D721Med (cell line): ENCODE data around the gene FOXD4L6.
"Not testable (repeated sequence)": the region's sequence is repeated elsewhere in the genome, so short reads cannot be mapped to it uniquely, and the experiment has no call there.

ENCODE experiments used
- DNase-seq: peaks from one replicate; pipeline ENCODE4 v3.0.0; 2011; ENCODE audit warnings: low spot score; ENCODE audit not compliant: insufficient read length
- FAIRE-seq: peaks from 2 replicates; lab custom pipeline; 2011; peaks lifted over from hg19 to GRCh38; lab: Jason Lieb, UNC

The FOXD4L6 gene

GRCh38 chr9:41128581-41128980 lies at the start of gene FOXD4L6:
FOXD4L6 (minus strand) TSS chr9:41128681; CDS start chr9:41128383, 298 bp downstream.
- DNase-seq, FAIRE-seq: not testable (repeated sequence)

GRCh38 chr9:41174994-41175393 lies 46.5 kb upstream of the FOXD4L6 start:
- FAIRE-seq, DNase-seq: not testable (repeated sequence)

DNA sequence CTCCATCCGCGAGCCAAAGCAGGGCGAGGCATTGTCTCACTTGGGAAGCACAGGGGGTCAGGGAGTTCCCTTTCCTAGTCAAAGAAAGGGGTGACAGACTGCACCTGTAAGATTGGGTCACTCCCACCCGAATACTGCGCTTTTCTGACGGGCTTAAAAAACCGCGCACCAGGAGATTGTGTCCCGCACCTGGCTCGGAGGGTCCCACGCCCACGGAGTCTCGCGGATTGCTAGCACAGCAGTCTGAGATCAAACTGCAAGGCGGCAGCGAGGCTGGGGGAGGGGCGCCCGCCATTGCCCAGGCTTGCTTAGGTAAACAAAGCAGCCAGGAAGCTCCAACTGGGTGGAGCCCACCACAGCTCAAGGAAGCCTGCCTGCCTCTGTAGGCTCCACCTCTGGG lies 21.6 kb upstream of the FOXD4L6 start:
- not testable (repeated sequence) for DNase-seq, FAIRE-seq

DNA sequence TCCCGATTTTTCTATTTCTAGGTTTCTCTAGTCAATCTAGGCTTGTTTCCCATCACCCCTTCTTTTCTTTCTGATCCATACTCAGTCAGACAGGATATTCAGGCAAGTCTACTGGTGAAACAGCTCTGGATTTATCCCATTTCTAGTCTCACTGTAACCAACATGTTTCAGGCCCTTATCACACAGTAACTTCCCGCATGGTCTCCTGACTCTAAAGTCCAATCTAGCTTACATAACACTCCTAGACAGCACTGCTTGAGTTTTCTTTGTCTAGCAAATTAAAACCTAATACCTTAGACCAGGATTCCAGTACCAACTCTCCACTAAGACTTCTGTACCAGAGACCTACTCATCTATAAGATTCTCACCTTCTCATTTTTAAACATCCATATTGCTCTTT lies 13.4 kb upstream of the FOXD4L6 start:
- not testable (repeated sequence) for FAIRE-seq, DNase-seq

GRCh38 chr9:41126746-41127446 lies 1.6 kb downstream of the FOXD4L6 start:
- not testable (repeated sequence) for FAIRE-seq, DNase-seq

GRCh38 chr9:41125936-41126335 lies 2.5 kb downstream of the FOXD4L6 start:
- not testable (repeated sequence) for DNase-seq, FAIRE-seq

GRCh38 chr9:41125109-41125658 lies 3.3 kb downstream of the FOXD4L6 start:
- FAIRE-seq, DNase-seq: not testable (repeated sequence)

DNA sequence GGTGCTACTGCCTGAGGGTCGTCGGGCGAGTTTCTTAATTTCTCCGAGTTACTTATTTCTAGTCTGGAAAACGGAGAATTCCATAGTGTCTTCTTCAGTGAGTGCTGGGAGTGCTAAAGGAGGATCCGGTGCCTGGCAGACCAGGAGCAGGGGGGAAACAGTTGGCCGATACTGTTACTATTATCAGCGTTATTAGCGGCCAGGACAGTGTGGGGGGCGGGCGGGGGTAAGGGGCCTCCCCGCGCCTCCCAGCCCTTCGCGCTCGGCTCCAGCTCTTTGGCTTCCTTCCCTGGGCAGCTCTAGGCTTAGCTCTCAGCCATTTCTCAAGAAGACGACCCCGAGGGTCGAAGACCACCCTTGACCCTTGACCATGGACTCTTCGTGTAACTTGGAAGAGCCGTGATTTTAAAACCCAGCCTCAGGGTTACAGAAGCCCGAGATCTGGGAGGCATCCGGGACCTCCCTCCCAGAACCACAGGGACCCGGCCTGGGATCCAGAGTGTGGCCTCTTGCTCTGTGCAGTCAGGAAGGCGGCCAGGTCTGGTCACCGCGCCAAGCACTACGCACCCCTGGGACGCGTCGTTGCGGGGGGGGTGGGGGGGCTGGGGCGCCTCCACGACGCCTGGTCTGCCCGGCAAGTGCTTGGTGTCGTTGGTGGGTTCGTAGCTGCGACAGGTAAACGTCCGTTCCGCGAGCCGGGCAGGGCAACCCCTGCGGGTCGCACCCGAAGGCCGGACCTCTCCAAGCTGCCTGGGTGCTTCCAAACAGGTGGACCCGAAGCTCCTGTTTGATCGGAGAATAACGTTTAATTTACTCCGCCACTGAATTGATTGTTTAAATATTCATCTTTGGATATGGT lies 4.0 kb downstream of the FOXD4L6 start:
- FAIRE-seq, DNase-seq: not testable (repeated sequence)

DNA sequence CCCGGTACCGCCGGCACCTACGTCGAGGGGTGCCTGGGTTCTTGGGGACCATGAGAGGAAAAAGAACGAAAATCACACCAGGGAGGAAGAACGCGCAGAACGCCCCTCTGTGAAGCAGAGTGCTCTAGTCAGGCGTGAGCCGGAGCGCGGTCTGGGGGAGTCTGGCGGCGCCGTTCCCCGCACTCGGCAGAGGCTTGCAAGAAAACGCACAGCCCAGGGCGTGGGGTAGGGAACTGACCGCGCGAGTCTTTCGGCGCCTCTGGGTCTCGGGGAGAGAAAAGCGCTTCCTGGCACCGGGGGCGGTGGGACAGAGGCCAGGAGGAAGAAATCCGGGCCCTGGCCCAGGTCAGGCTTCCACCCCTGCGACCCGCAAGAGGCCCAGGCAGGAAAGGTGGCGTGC lies 4.7 kb downstream of the FOXD4L6 start:
- DNase-seq, FAIRE-seq: not testable (repeated sequence)

GRCh38 chr9:41123396-41123795 lies 5.1 kb downstream of the FOXD4L6 start:
- DNase-seq, FAIRE-seq: not testable (repeated sequence)

GRCh38 chr9:41120696-41121095 lies 7.8 kb downstream of the FOXD4L6 start:
- FAIRE-seq, DNase-seq: not testable (repeated sequence)

GRCh38 chr9:41119719-41120118 lies 8.8 kb downstream of the FOXD4L6 start:
- DNase-seq, FAIRE-seq: not testable (repeated sequence)

GRCh38 chr9:41119311-41119710 lies 9.2 kb downstream of the FOXD4L6 start:
- not testable (repeated sequence) for DNase-seq, FAIRE-seq

- FAIRE-seq, DNase-seq: not testable (repeated sequence)
Observed at GRCh38 chr9:41113348-41113747, 15.1 kb downstream of the FOXD4L6 start.

DNA sequence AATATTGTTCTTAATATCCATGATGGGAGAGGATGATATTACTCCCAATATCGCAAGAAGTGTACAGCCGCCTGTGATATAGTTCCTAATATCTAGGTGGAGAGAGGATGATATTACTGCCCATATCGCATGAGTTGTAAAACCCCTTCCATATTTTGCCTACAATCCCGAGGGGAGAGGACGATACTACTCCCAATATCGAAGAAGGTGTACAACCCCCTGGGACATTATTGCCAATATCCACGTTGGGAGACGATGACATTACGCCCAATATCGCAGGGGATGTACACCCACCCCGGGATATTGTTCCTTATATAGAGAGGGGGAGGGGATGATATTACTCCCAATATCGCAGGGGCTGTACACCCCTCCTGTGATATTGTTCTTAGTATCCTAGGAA lies 17.1 kb downstream of the FOXD4L6 start:
- not testable (repeated sequence) for FAIRE-seq, DNase-seq
